ENCODE data around the gene HDAC9.

The HDAC9 gene

GRCh38 chr7:18548534-18548933, 53.0 kb downstream of the HDAC9 start:
- no peaks in the 10 kb centered on the region for H3K27me3 ChIP-seq (ENCODE audit: insufficient read depth, low read depth)
- H3K9ac ChIP-seq: no peak overlapping the region
- H3K79me2 ChIP-seq (ENCODE audit: insufficient read depth, low read depth): no peaks in the 10 kb centered on the region; the same call in 1 of the 2 replicates
- no peaks in the 10 kb centered on the region for H4K20me1 ChIP-seq (ENCODE audit: insufficient read depth)
- TF ChIP-seq CTCF (conservative IDR thresholded peaks at IDR 0.05; ENCODE audit: low read depth, low read length): no peak
- H3K27ac ChIP-seq: no peak overlapping the region
- no peak overlapping the region for H3K4me3 ChIP-seq (IDR thresholded peaks at IDR 0.05; ENCODE audit: insufficient read depth, low read depth, low read length)
- H3K36me3 ChIP-seq (ENCODE audit: insufficient read depth): no peaks in the 10 kb centered on the region
- H3K4me2 ChIP-seq: no peak overlapping the region
- peaks cover 28% of the 10 kb centered on the region for H3K4me1 ChIP-seq (ENCODE audit: low read depth, poor library complexity, severe bottlenecking)
- H2AFZ ChIP-seq (ENCODE audit: low read depth): no peak overlapping the region

- H3K9ac ChIP-seq: no peak overlapping the region
- no peaks in the 10 kb centered on the region for H3K36me3 ChIP-seq (ENCODE audit: insufficient read depth)
- no peak for TF ChIP-seq CTCF (conservative IDR thresholded peaks at IDR 0.05; ENCODE audit: low read depth, low read length)
- no peaks in the 10 kb centered on the region; the same call in 1 of the 2 replicates for H3K79me2 ChIP-seq (ENCODE audit: insufficient read depth, low read depth)
- H3K4me2 ChIP-seq: no peak overlapping the region
- H4K20me1 ChIP-seq (ENCODE audit: insufficient read depth): no peaks in the 10 kb centered on the region
- no peaks in the 10 kb centered on the region for H3K27me3 ChIP-seq (ENCODE audit: insufficient read depth, low read depth)
- peaks cover 28% of the 10 kb centered on the region for H3K4me1 ChIP-seq (ENCODE audit: low read depth, poor library complexity, severe bottlenecking)
- H2AFZ ChIP-seq (ENCODE audit: low read depth): no peak overlapping the region
- H3K4me3 ChIP-seq (IDR thresholded peaks at IDR 0.05; ENCODE audit: insufficient read depth, low read depth, low read length): no peak overlapping the region
- no peak overlapping the region for H3K27ac ChIP-seq
Observed at GRCh38 chr7:18550574-18550973, 55.0 kb downstream of the HDAC9 start.

GRCh38 chr7:18552316-18552916, 56.9 kb downstream of the HDAC9 start:
- H3K4me3 ChIP-seq (IDR thresholded peaks at IDR 0.05; ENCODE audit: insufficient read depth, low read depth, low read length): no peak overlapping the region
- no peaks in the 10 kb centered on the region for H4K20me1 ChIP-seq (ENCODE audit: insufficient read depth)
- no peak overlapping the region for H3K27ac ChIP-seq
- H3K4me1 ChIP-seq (ENCODE audit: low read depth, poor library complexity, severe bottlenecking): peaks cover 12% of the 10 kb centered on the region
- H3K9ac ChIP-seq: no peak overlapping the region
- no peak overlapping the region for H2AFZ ChIP-seq (ENCODE audit: low read depth)
- H3K27me3 ChIP-seq (ENCODE audit: insufficient read depth, low read depth): no peaks in the 10 kb centered on the region
- H3K4me2 ChIP-seq: no peak overlapping the region
- no peaks in the 10 kb centered on the region; the same call in 1 of the 2 replicates for H3K79me2 ChIP-seq (ENCODE audit: insufficient read depth, low read depth)
- no peaks in the 10 kb centered on the region for H3K36me3 ChIP-seq (ENCODE audit: insufficient read depth)
- TF ChIP-seq CTCF (conservative IDR thresholded peaks at IDR 0.05; ENCODE audit: low read depth, low read length): no peak

DNA sequence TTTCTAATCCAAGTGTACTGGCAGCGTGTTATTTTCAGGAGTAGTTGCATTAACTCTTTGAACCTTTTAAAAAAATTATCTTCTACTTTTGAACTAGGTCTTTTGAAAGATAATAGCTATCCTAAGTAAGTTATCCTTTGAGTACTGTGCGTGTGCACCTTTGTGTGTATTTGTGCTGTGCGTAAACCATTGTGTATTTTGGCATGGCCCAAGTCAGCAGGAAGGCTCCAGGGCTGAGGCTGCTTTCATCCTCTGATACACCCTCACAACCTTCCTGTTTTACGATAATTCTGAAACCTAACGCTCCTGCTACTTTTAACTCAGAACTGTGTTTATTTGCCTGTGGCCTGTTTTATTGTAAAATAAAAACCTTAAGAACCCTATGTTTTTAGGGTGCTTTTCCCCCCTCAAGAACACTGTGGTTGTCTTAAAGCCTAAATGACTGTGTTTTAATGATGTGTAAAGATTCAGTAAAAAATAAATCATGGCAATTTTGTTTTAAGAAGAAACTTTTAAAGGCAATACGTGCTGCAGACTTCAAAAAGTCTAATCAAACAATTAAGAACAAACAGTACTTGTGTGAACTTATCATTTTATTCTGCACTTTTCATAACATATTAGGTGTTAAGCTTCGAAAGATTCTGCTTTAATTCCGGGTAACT, 57.5 kb downstream of the HDAC9 start:
- no peaks in the 10 kb centered on the region for H4K20me1 ChIP-seq (ENCODE audit: insufficient read depth)
- no peaks in the 10 kb centered on the region for H3K27me3 ChIP-seq (ENCODE audit: insufficient read depth, low read depth)
- H3K79me2 ChIP-seq (ENCODE audit: insufficient read depth, low read depth): no peaks in the 10 kb centered on the region; the same call in 1 of the 2 replicates
- H3K4me3 ChIP-seq (IDR thresholded peaks at IDR 0.05; ENCODE audit: insufficient read depth, low read depth, low read length): no peak overlapping the region
- no peak overlapping the region for H2AFZ ChIP-seq (ENCODE audit: low read depth)
- no peak for TF ChIP-seq CTCF (conservative IDR thresholded peaks at IDR 0.05; ENCODE audit: low read depth, low read length)
- H3K36me3 ChIP-seq (ENCODE audit: insufficient read depth): no peaks in the 10 kb centered on the region
- no peak overlapping the region for H3K9ac ChIP-seq
- H3K27ac ChIP-seq: no peak overlapping the region
- H3K4me1 ChIP-seq (ENCODE audit: low read depth, poor library complexity, severe bottlenecking): peaks cover 6% of the 10 kb centered on the region
- H3K4me2 ChIP-seq: no peak overlapping the region
